K562 (cell line): ENCODE data around the gene SLC16A5. TPM values are rescaled to one million over a fixed set of nuclear protein-coding genes. Genes with fewer than 3 reads are reported as not detected.
A peak's percentile ranks its signal among the peaks of the same experiment; 100 is the strongest.

Experiments used
- CBX1 ChIP-seq: sonication (generic); IDR thresholded peaks from 2 replicates; pipeline ENCODE4 v1.6.1; 2016; ENCODE audit warnings: antibody characterized with exemption, low read depth, mild to moderate bottlenecking
- SMAD3 ChIP-seq: fragments of 450-650 bp; formaldehyde crosslinking; conservative IDR thresholded peaks from 2 replicates; pipeline ENCODE4 v1.4.0; 2020; ENCODE audit warnings: mild to moderate bottlenecking
- polyA plus RNA-seq, 8 experiments: library from polyadenylated mRNA; depleted of rRNA in 4 of 8; stranded (reverse) in 5 of 8; unstranded in 3 of 8; fragments of >200 nt; fragmentation: Nextera tagmentation in 2 of 8; fragmentation: Illumina TruSeq in 1 of 8; extraction: Ambion mirVana in 2 of 8; extraction: Trizol in 1 of 8; gene quantifications; 2 replicates each; pipeline versions ENCODE4 v1.2.1 to v1.2.3, GENCODE V29; 2011 to 2014; ENCODE audit warnings: inconsistent platforms in 1 of 8, missing spikeins in 1 of 8
- total RNA-seq, 7 experiments: library from RNA; depleted of rRNA in 6 of 7; stranded (reverse); fragments of >200 nt in 6 of 7; fragmentation: Illumina TruSeq in 2 of 7; extraction: Trizol in 2 of 7; gene quantifications; 2 replicates each; pipeline versions ENCODE4 v1.2.1 to v1.2.3, GENCODE V29; 2011 to 2021; ENCODE audit warnings: low replicate concordance in 1 of 7
- TF ChIP-seq, protein P1 (sequence below): fragments of 450-650 bp; formaldehyde crosslinking; IDR thresholded peaks from 2 replicates; pipeline ENCODE4 v1.4.0; 2020; ENCODE audit warnings: mild to moderate bottlenecking, moderate library complexity
- TF ChIP-seq, protein P2 (sequence below), 2 experiments: fragments of 450-650 bp; conservative IDR thresholded peaks; 2 replicates each; pipeline ENCODE4 v1.6.1; 2017; ENCODE audit warnings: mild to moderate bottlenecking in 2 of 2, moderate library complexity in 2 of 2
- TF ChIP-seq, protein P3 (sequence below), 2 experiments: fragments of 450-650 bp in 1 of 2; sonication (generic) in 1 of 2; formaldehyde crosslinking in 1 of 2; IDR thresholded peaks in 1 of 2; conservative IDR thresholded peaks in 1 of 2; 2 replicates each; pipeline versions ENCODE4 v1.6.1 to v1.8.1; 2016 to 2023; ENCODE audit warnings: mild to moderate bottlenecking in 2 of 2, moderate library complexity in 2 of 2, inconsistent platforms in 1 of 2, missing genetic modification reagents in 1 of 2
- TF ChIP-seq, protein P4 (sequence below), 2 experiments: fragments of 450-650 bp; formaldehyde crosslinking in 1 of 2; IDR thresholded peaks; 2 replicates each; pipeline versions ENCODE4 v1.4.0 to v1.6.1; 2014 to 2020; ENCODE audit warnings: mild to moderate bottlenecking in 2 of 2, borderline replicate concordance in 1 of 2, low read depth in 1 of 2

Gene SLC16A5
- total and polyA plus RNA-seq, 9 of the 15 experiments (the other 6 are each of a cell fraction or from before 2014, with no cell fraction given), result 0.06 to 2.6 (median 0.91) TPM

DNA sequence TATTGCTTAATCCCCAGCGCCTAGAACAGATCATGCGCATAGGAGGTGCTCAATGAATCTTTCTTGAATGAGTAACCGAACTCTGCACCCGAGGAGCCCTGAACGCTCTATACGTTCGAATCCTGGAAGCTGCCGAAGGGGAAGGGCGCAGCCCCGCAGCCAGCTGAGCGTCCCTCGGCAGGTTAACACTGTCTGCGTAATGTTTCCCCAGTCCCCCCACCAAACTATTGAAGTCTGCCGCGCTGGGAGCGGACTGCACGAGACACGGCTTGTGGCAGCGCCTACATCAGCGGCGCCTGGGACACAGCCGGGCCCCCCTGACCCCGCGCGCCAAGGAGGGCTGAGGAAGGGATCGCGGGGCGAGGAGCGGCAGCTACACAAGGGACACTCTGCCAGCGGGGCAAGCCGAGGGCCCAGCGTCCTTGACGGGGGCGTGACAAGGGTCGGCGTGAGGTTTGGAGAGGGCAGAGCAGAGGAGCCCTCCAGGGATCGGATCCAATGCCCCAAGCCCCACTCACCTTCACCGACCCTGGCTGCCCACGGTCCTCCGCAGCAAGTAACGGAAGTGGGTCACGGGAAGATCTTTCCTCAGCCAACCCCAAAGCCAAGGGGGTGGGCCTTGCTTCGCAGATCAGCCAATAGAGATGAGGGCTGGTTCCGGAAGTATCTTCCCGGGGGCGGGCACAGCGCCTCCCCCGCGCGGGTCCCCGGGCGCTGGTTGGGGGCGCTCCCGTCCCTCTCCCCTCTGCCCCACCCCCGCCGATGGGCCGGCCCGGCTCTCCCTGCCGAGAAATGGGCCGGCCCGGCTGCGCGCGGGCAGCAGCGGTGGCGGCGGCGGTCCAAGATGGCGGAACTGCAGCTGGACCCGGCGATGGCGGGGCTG is 41.1 kb upstream of the SLC16A5 start, which contains the start of the genes ATP5PD and KCTD2 (continued):
- TF ChIP-seq, protein P1, sequence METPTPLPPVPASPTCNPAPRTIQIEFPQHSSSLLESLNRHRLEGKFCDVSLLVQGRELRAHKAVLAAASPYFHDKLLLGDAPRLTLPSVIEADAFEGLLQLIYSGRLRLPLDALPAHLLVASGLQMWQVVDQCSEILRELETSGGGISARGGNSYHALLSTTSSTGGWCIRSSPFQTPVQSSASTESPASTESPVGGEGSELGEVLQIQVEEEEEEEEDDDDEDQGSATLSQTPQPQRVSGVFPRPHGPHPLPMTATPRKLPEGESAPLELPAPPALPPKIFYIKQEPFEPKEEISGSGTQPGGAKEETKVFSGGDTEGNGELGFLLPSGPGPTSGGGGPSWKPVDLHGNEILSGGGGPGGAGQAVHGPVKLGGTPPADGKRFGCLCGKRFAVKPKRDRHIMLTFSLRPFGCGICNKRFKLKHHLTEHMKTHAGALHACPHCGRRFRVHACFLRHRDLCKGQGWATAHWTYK (CRISPR knock-in tag), result peak; percentile 70; the same call in 1 of the 2 replicates
- TF ChIP-seq, protein P2, sequence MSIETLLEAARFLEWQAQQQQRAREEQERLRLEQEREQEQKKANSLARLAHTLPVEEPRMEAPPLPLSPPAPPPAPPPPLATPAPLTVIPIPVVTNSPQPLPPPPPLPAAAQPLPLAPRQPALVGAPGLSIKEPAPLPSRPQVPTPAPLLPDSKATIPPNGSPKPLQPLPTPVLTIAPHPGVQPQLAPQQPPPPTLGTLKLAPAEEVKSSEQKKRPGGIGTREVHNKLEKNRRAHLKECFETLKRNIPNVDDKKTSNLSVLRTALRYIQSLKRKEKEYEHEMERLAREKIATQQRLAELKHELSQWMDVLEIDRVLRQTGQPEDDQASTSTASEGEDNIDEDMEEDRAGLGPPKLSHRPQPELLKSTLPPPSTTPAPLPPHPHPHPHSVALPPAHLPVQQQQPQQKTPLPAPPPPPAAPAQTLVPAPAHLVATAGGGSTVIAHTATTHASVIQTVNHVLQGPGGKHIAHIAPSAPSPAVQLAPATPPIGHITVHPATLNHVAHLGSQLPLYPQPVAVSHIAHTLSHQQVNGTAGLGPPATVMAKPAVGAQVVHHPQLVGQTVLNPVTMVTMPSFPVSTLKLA (conservative IDR thresholded peaks at IDR 0.05), result peak; percentile 55 to 82
- TF ChIP-seq, protein P3, sequence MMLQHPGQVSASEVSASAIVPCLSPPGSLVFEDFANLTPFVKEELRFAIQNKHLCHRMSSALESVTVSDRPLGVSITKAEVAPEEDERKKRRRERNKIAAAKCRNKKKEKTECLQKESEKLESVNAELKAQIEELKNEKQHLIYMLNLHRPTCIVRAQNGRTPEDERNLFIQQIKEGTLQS (IDR thresholded peaks at IDR 0.05), result no peak
- TF ChIP-seq, protein P3 (CRISPR knock-in tag; conservative IDR thresholded peaks at IDR 0.05), result 0 out of 2 replicates have a peak, but pooled peaks have one; percentile 24
- TF ChIP-seq, protein P4, sequence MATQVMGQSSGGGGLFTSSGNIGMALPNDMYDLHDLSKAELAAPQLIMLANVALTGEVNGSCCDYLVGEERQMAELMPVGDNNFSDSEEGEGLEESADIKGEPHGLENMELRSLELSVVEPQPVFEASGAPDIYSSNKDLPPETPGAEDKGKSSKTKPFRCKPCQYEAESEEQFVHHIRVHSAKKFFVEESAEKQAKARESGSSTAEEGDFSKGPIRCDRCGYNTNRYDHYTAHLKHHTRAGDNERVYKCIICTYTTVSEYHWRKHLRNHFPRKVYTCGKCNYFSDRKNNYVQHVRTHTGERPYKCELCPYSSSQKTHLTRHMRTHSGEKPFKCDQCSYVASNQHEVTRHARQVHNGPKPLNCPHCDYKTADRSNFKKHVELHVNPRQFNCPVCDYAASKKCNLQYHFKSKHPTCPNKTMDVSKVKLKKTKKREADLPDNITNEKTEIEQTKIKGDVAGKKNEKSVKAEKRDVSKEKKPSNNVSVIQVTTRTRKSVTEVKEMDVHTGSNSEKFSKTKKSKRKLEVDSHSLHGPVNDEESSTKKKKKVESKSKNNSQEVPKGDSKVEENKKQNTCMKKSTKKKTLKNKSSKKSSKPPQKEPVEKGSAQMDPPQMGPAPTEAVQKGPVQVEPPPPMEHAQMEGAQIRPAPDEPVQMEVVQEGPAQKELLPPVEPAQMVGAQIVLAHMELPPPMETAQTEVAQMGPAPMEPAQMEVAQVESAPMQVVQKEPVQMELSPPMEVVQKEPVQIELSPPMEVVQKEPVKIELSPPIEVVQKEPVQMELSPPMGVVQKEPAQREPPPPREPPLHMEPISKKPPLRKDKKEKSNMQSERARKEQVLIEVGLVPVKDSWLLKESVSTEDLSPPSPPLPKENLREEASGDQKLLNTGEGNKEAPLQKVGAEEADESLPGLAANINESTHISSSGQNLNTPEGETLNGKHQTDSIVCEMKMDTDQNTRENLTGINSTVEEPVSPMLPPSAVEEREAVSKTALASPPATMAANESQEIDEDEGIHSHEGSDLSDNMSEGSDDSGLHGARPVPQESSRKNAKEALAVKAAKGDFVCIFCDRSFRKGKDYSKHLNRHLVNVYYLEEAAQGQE (IDR thresholded peaks at IDR 0.05; ENCODE audit: borderline replicate concordance), result no peak; the same call in 1 of the 2 replicates
- TF ChIP-seq, protein P4 (CRISPR knock-in tag; IDR thresholded peaks at IDR 0.05; ENCODE audit: low read depth), result peak; percentile 45; the same call in 1 of the 2 replicates
- TF ChIP-seq SMAD3 (CRISPR knock-in tag) (no peak), CBX1 (peak; percentile 54; the same call in 1 of the 2 replicates)
